Heart left ventricle (tissue), 16 donors: ENCODE results near the gene TMEM74B. TPM values are rescaled to one million over a fixed set of nuclear protein-coding genes. Genes with fewer than 3 reads are reported as not detected.
A peak's percentile ranks its signal among the peaks of the same experiment; 100 is the strongest.

ENCODE experiments used
- ATAC-seq, 4 donors: fragments of 200-7000 bp; cut with Tn5 transposase; one replicate each; pipeline ENCODE4 v1.9.1; 2020 to 2022; ENCODE audit warnings: moderate library complexity in 4 of 4, mild to moderate bottlenecking in 3 of 4, moderate number of reproducible peaks in 1 of 4
- DNase-seq, 5 donors: peaks; one replicate each; pipeline ENCODE4 v3.0.0-alpha.2; 2020
- H3K27ac ChIP-seq, 12 donors: fragments of 200-600 bp; sonication (generic) in 4 of 12; one replicate each; pipeline versions ENCODE4 v1.5.0 to v1.8.0; 2016 to 2022; ENCODE audit warnings: mild to moderate bottlenecking in 2 of 12
- H3K27me3 ChIP-seq, 9 donors: fragments of 200-600 bp; sonication (generic) in 2 of 9; one replicate each; pipeline versions ENCODE4 v1.5.1 to v1.8.0; 2016 to 2022; ENCODE audit warnings: mild to moderate bottlenecking in 3 of 9
- H3K36me3 ChIP-seq, 9 donors: fragments of 200-600 bp; sonication (generic) in 2 of 9; one replicate each; pipeline versions ENCODE4 v1.5.0 to v1.8.0; 2018 to 2022; ENCODE audit warnings: mild to moderate bottlenecking in 2 of 9
- H3K4me1 ChIP-seq, 12 donors: fragments of 200-600 bp; sonication (generic) in 4 of 12; one replicate each; pipeline versions ENCODE4 v1.5.0 to v1.8.0; 2016 to 2022; ENCODE audit warnings: mild to moderate bottlenecking in 3 of 12
- H3K4me3 ChIP-seq, 12 donors: fragments of 200-600 bp; sonication (generic) in 4 of 12; one replicate each; pipeline versions ENCODE4 v1.5.0 to v1.8.0; 2017 to 2022; ENCODE audit warnings: mild to moderate bottlenecking in 9 of 12, moderate library complexity in 4 of 12
- H3K9me3 ChIP-seq, 12 donors: fragments of 200-600 bp; sonication (generic) in 4 of 12; one replicate each; pipeline versions ENCODE4 v1.5.0 to v1.8.0; 2016 to 2022; ENCODE audit warnings: mild to moderate bottlenecking in 1 of 12
- CTCF ChIP-seq, 12 donors: fragments of 200-600 bp; sonication (generic) in 4 of 12; IDR thresholded peaks; one replicate each; pipeline versions ENCODE4 v1.5.0 to v1.8.0; 2018 to 2022; ENCODE audit warnings: antibody characterized with exemption in 12 of 12, mild to moderate bottlenecking in 5 of 12
- POLR2A ChIP-seq, 2 donors: fragments of 450-650 bp; IDR thresholded peaks; one replicate each; pipeline ENCODE4 v1.6.1; 2017; ENCODE audit warnings: antibody characterized with exemption in 2 of 2, mild to moderate bottlenecking in 2 of 2, moderate library complexity in 2 of 2
- WGBS, 4 donors: extraction: QIAGEN DNeasy Blood & Tissue Kit in 2 of 4; methylation state at CpG; one replicate each; pipeline versions ENCODE4 v1.1.5 to v1.1.7; 2013 to 2018; 5-methylcytosine and 5-hydroxymethylcytosine counted together
- intact Hi-C, 10 donors: fragments of 100-400 bp; cut with DNase I; formaldehyde crosslinking; loops; one replicate each; pipeline versions ENCODE4 v1.11.1 to v1.14.2; 2022
- polyA plus RNA-seq, 2 donors: library from polyadenylated mRNA; stranded (reverse); fragments of 200-250 nt; gene quantifications; one replicate each; pipeline ENCODE4 v1.2.3, GENCODE V29; 2013
- total RNA-seq, 9 donors: library from RNA; depleted of rRNA in 2 of 9; stranded (reverse); fragments of >200 nt in 2 of 9; fragmentation: NEBNext Ultra II Directional in 3 of 9; extraction: Animal tissue kit (Norgen Biotek cat#: 25700) in 3 of 9; gene quantifications; one replicate each; pipeline versions ENCODE4 v1.1.0 to v1.2.4, GENCODE V29; 2016 to 2023
- donor health status: ischemic (EF 13 %, LVEDD 7.1; RV severe dilation, severe dysfunction).
- donor health status: healthy with polysubstance abuse.
- donor health status: DM: no; HTN: yes; CAD: no.
- donor health status: DM: no; HTN: no; CAD: no.
- donor health status: ischemic (EF 25% LVEDD 6.9; RV normal size, moderate dysfunction).
- donor health status: ischemic (EF 25% LVEDD 5.7; RV mildly dilated, moderate dysfunction).
- donor health status: healthy.
- donor health status: DM: yes; HTN: yes; CAD: no.
- donor health status: ischemic (EF 35%, LVEDD 5.7; RV mildly dilated, moderate dysfunction).
- donor health status: nonischemic (EF 11% LVEDD 7.7; RV severe dilation, severe dysfunction).
- donor health status: DM: yes; HTN: yes; CAD: no.
- donor health status: PGD.
- donor health status: ischemic (EF 29% LVEDD 5.4; RV normal size, mild dysfunction).
- donor health status: nonischemic (EF 23%, LVEDD 6.1; RV moderate dilation, normal function).

TMEM74B gene
- total and polyA plus RNA-seq, 11 donors: 0.55 to 6.6 (median 1.9) TPM

DNA sequence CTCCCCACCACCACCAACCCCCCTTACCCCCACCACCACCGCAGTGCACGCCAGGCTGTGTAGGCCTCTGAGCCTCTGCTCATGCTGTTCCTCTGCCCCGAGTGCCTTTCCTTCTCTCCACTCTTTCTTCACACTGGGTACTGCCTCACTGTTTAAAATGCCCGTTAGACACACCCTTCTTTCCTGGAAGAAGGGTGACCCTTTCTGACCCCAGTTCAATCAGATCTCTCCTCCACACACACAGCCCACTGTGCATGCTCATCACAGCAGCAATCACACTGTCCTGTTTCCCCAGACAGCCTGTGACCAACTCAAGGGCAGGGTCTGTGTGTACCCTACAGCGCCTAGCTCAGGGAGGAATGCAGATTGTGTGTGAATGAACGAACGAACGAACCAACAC lies 10.0 kb downstream of the TMEM74B start:
- no peak for TF ChIP-seq POLR2A (IDR thresholded peaks at IDR 0.05)
- Histone ChIP-seq H3K4me3 (no peak overlapping the region), H3K9me3 (no peaks in the 10 kb centered on the region), H3K27me3 (no peaks in the 10 kb centered on the region), H3K4me1 (no peaks in the 10 kb centered on the region), H3K27ac (no peak overlapping the region), H3K36me3 (peaks cover 0 to 57% (median 46%) of the 10 kb centered on the region in 9 donors)
- DNase-seq (no peak), ATAC-seq (no peak)
- WGBS, 4 donors: 87 to 91% (median 90%) methylated on average over 8 of the region's 8 CpGs
- intact Hi-C loops: loop anchor here in 1 of 10 donors (5.0 kb wide), 1 partner anchor 38 kb away; no protein-coding TSS in a partner anchor

DNA sequence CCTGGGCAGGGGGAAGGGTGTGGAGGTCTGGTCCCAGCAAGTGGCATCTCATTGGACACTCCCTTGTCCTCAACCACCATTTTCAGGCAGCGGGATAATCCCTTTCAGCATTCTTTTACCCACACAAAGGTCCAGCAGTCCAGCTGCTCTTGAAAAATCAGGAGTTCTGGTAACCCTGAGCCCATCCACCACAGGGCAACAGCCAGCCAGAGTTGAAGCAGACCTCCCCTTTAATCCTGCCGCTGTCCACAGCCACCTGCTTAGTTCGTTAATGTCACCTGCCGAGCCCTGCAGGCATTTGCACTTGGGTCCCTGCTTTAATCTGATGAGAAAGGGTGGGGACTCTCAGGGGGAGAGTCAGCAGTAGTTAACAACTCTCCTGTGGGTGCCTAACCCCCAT lies 11.1 kb downstream of the TMEM74B start:
- no peak for DNase-seq
- no peak for ATAC-seq
- intact Hi-C loops: no loop called here
- WGBS, 4 donors: 77 to 83% (median 80%) methylated on average over 4 of the region's 4 CpGs
- Histone ChIP-seq H3K27ac (no peak overlapping the region), H3K4me1 (no peaks in the 10 kb centered on the region), H3K9me3 (no peaks in the 10 kb centered on the region), H3K4me3 (no peak overlapping the region), H3K27me3 (no peaks in the 10 kb centered on the region), H3K36me3 (peaks cover 0 to 67% (median 57%) of the 10 kb centered on the region in 9 donors)
- no peak for TF ChIP-seq CTCF (IDR thresholded peaks at IDR 0.05)

DNA sequence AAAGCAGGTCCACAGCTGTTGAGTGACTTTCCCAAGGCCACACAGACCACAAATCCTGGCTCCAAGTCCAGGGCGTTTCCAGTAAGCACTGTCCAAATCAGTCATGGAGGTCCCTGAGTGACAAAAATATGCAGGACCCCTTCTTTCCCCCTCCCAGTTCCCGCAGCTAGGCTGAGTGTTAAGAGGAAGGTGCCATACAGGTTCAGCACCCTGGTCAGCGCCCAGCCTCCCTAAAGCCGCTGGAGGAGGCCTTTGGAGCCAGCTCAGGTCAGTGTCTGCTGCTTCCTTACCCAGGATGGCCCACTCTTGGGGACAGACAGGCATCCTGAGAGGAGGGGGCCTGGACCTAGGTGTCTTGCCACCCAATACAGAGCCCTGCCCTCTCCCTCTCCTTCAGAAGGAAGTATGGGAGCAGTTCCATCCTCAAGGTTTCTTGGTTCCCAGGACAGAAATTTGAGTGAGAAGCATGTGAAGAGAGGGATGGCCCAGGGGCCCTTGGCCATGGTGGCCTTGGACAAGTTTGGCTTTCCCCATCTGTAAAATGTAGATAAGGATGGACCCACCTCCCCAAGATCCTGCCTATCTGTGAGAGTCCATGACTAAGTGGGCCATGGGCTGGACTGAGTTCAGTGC lies 13.2 kb downstream of the TMEM74B start:
- intact Hi-C loops: no loop called here
- Histone ChIP-seq H3K36me3 (peaks cover 0 to 85% (median 77%) of the 10 kb centered on the region in 9 donors), H3K4me1 (no peaks in the 10 kb centered on the region), H3K27me3 (no peaks in the 10 kb centered on the region), H3K4me3 (no peak overlapping the region), H3K27ac (no peak overlapping the region), H3K9me3 (no peaks in the 10 kb centered on the region)
- DNase-seq: no peak
- peak in 2 of 4 donors; percentile 38 to 44 for ATAC-seq
- TF ChIP-seq POLR2A (IDR thresholded peaks at IDR 0.05): no peak
- no peak for TF ChIP-seq CTCF (IDR thresholded peaks at IDR 0.05)
- 57 to 59% (median 58%) methylated on average over 4 of the region's 4 CpGs; no CpG with 5 or more reads in 1 of the 4 donors for WGBS, 4 donors

DNA sequence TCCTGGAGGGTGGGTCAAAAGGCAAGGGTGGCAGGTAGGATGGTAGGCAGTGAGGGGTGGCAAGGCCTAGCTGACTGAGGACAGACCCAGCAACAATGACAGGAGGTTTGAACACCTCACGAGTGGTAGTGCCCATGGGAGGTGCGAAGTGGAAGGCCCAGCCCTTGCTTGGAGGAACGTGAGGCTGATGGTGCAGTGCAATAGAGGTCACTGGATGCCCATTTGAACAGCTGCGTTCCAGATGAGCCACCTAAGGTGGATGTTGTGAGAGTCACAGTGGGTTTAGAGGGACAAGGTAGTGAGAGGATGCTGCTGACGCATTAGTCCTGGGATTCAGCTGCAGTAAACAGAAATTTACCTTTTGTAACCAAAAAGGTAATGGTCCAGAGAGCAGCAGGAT lies 15.6 kb downstream of the TMEM74B start:
- Histone ChIP-seq H3K4me3 (no peak overlapping the region), H3K27me3 (no peaks in the 10 kb centered on the region), H3K9me3 (no peaks in the 10 kb centered on the region), H3K36me3 (peaks cover 4 to 98% (median 90%) of the 10 kb centered on the region in 9 donors), H3K4me1 (no peaks in the 10 kb centered on the region), H3K27ac (no peak overlapping the region)
- DNase-seq (no peak), ATAC-seq (no peak)
- intact Hi-C loops: no loop called here
- TF ChIP-seq CTCF (IDR thresholded peaks at IDR 0.05) (no peak), POLR2A (IDR thresholded peaks at IDR 0.05) (no peak)
- 94 to 97% (median 96%) methylated on average over 5 of the region's 5 CpGs for WGBS, 4 donors
